Purkinje cell (primary cell): ENCODE data around the gene MCCC1. TPM values are rescaled to one million over a fixed set of nuclear protein-coding genes. Genes with fewer than 3 reads are reported as not detected.

ENCODE experiments used
- polyA plus RNA-seq: library from polyadenylated mRNA; unstranded; fragments of >200 nt; fragmentation: Nextera tagmentation; gene quantifications from 2 replicates; pipeline ENCODE4 v1.2.1, GENCODE V29; 2014

Gene MCCC1
- 15.8 and 23.5 TPM in 2 replicates for polyA plus RNA-seq

GRCh38 chr3:183099026-183099837, at the start of gene MCCC1:
Gene MCCC1, minus strand, starts transcription at chr3:183099496. Its CDS starts 56 bp downstream, at chr3:183099440.

GRCh38 chr3:182980204-182981037, 118.9 kb downstream of the MCCC1 start, which contains the start of gene DCUN1D1:
Gene DCUN1D1, minus strand, starts transcription at chr3:182980538. Its CDS starts 49 bp downstream, at chr3:182980489.

Other genes with a start within 250 kb of the MCCC1 start
- 58.6 and 73.2 TPM in 2 replicates for gene DCUN1D1, start 119.0 kb downstream of the MCCC1 start, polyA plus RNA-seq
- not detected in 2 replicates for gene LAMP3, start 63.2 kb upstream of the MCCC1 start, polyA plus RNA-seq
- 63.6 and 65.3 TPM in 2 replicates for gene B3GNT5, start 153.8 kb upstream of the MCCC1 start, polyA plus RNA-seq